GM12878 (cell line): ENCODE data around the gene DMAC2. TPM values are rescaled to one million over a fixed set of nuclear protein-coding genes. Genes with fewer than 3 reads are reported as not detected.

Source experiments
- ATAC-seq: fragments of 200-7000 bp; cut with Tn5 transposase; 3 replicates; pipeline ENCODE4 v1.9.1; 2020; ENCODE audit warnings: mild to moderate bottlenecking, moderate library complexity
- BruUV-seq: library from RNA; stranded (reverse); fragments of 400-500 nt; replicated peaks from 2 replicates; lab custom pipeline; 2021; lab: Mats Ljungman, UMichigan
- CTCF ChIA-PET: fragments of 300-600 bp; sonication (Branson Sonifier 250); formaldehyde crosslinking; extraction: SDS; loops from one replicate; lab custom pipeline; 2021; ENCODE audit warnings: inconsistent platforms; lab: Yijun Ruan, JAX
- POLR2A ChIA-PET: fragments of 350-600 bp; formaldehyde crosslinking; extraction: SDS; loops from one replicate; lab custom pipeline; 2021; ENCODE audit warnings: inconsistent platforms; lab: Charles Lee
- RAD21 ChIA-PET: fragments of 300-600 bp; sonication (Branson Sonifier 250); formaldehyde crosslinking; loops from one replicate; lab custom pipeline; 2023; ENCODE audit warnings: antibody characterized with exemption; ENCODE audit not compliant: unreplicated experiment; lab: Charles Lee
- SMC1A ChIA-PET: fragments of 300-600 bp; sonication (Branson Sonifier 250); formaldehyde crosslinking; loops from one replicate; lab custom pipeline; 2023; ENCODE audit not compliant: unreplicated experiment, uncharacterized antibody; lab: Charles Lee
- DNase-seq: peaks from one replicate; pipeline ENCODE4 v3.0.0-alpha.2; 2011; ENCODE audit warnings: low read depth, low spot score
- FAIRE-seq: peaks from 3 replicates; lab custom pipeline; 2011; peaks lifted over from hg19 to GRCh38; lab: Jason Lieb, UNC
- H2AFZ ChIP-seq: 2 replicates; pipeline ENCODE4 v1.6.0; 2011; ENCODE audit warnings: low read depth, low read length, control low read depth; ENCODE audit not compliant: control insufficient read depth
- H3K27ac ChIP-seq: 2 replicates; pipeline ENCODE4 v1.5.1; 2011; ENCODE audit warnings: control low read depth; ENCODE audit not compliant: control insufficient read depth, insufficient read depth
- H3K27me3 ChIP-seq, 2 experiments: replicated peaks in 1 of 2; 2 replicates each; pipeline versions ENCODE4 v1.6.0 to v1.6.1; 2011; ENCODE audit warnings: low read length in 1 of 2; ENCODE audit not compliant: control insufficient read depth in 2 of 2, insufficient read depth in 2 of 2
- H3K36me3 ChIP-seq, 2 experiments: 2 replicates each; pipeline ENCODE4 v1.5.1; 2011; ENCODE audit warnings: low read length in 1 of 2; ENCODE audit not compliant: control insufficient read depth in 2 of 2, insufficient read depth in 2 of 2
- H3K4me1 ChIP-seq: 2 replicates; pipeline ENCODE4 v1.6.1; 2011; ENCODE audit warnings: mild to moderate bottlenecking, low read length, moderate library complexity, mixed read lengths; ENCODE audit not compliant: control insufficient read depth, insufficient read depth
- H3K4me2 ChIP-seq: 2 replicates; pipeline ENCODE4 v1.6.0; 2011; ENCODE audit warnings: control low read depth; ENCODE audit not compliant: control insufficient read depth, insufficient read depth
- H3K4me3 ChIP-seq: fragments of 200-600 bp; sonication (generic); 2 replicates; pipeline ENCODE4 v1.5.1; 2016
- H3K79me2 ChIP-seq: 2 replicates; pipeline ENCODE4 v1.6.0; 2011; ENCODE audit warnings: low read length; ENCODE audit not compliant: control insufficient read depth, insufficient read depth
- H3K9ac ChIP-seq: 2 replicates; pipeline ENCODE4 v1.8.0; 2011; ENCODE audit warnings: low read length, control low read depth, mixed read lengths; ENCODE audit not compliant: control insufficient read depth, insufficient read depth
- H3K9me3 ChIP-seq: replicated peaks from 3 replicates; pipeline ENCODE4 v1.5.1; 2011; ENCODE audit warnings: mild to moderate bottlenecking, low read length; ENCODE audit not compliant: control insufficient read depth, insufficient read depth
- H4K20me1 ChIP-seq: 2 replicates; pipeline ENCODE4 v1.6.0; 2011; ENCODE audit not compliant: control insufficient read depth, insufficient read depth
- BACH1 ChIP-seq: fragments of 450-650 bp; IDR thresholded peaks from 2 replicates; pipeline ENCODE4 v1.6.1; 2017; ENCODE audit warnings: mild to moderate bottlenecking, borderline replicate concordance
- FOS ChIP-seq: IDR thresholded peaks from 3 replicates; pipeline ENCODE4 v1.6.1; 2011; ENCODE audit warnings: borderline replicate concordance; ENCODE audit not compliant: insufficient read length; ENCODE audit errors: extremely low read depth
- MLLT1 ChIP-seq: fragments of 450-650 bp; IDR thresholded peaks from 2 replicates; pipeline ENCODE4 v1.6.1; 2016; ENCODE audit warnings: mild to moderate bottlenecking
- POLR2A ChIP-seq: IDR thresholded peaks from 2 replicates; pipeline ENCODE4 v1.6.1; 2011; ENCODE audit warnings: low read depth, mild to moderate bottlenecking, low read length
- SIN3A ChIP-seq: IDR thresholded peaks from 2 replicates; pipeline ENCODE4 v1.6.1; 2012; ENCODE audit warnings: low read depth, low read length, improper control_type of control experiment
- SMARCA5 ChIP-seq: fragments of 450-650 bp; IDR thresholded peaks from 2 replicates; pipeline ENCODE4 v1.6.1; 2017; ENCODE audit warnings: mild to moderate bottlenecking
- WGBS: methylation state at CpG from one replicate; pipeline ENCODE4 v1.1.6; 2016; ENCODE audit warnings: low lambda C conversion rate; ENCODE audit not compliant: insufficient replicate concordance, insufficient coverage; ENCODE audit errors: missing lambda C conversion rate; 5-methylcytosine and 5-hydroxymethylcytosine counted together
- in situ Hi-C: fragments of 300-500 bp; cut with MboI; formaldehyde crosslinking; loops from 9 replicates; pipeline ENCODE4 v1.14.3; 2018; ENCODE audit warnings: mixed read lengths
- intact Hi-C: fragments of 100-400 bp; cut with micrococcal nuclease; formaldehyde crosslinking; loops from one replicate; pipeline ENCODE4 v1.14.2; 2022; ENCODE audit not compliant: unreplicated experiment
- polyA plus RNA-seq, 11 experiments: library from polyadenylated mRNA; depleted of rRNA in 4 of 11; unstranded in 6 of 11; stranded (reverse) in 5 of 11; fragments of >200 nt; fragmentation: Nextera tagmentation in 4 of 11; fragmentation: Illumina TruSeq in 1 of 11; extraction: Ambion mirVana in 4 of 11; extraction: Trizol in 1 of 11; gene quantifications; 1 replicate in 1 of 11; 2 replicates in 10 of 11; pipeline versions ENCODE4 v1.2.1 to v1.2.3, GENCODE V29; 2011 to 2016; ENCODE audit warnings: inconsistent platforms in 2 of 11, missing spikeins in 2 of 11, low read depth in 1 of 11
- total RNA-seq, 4 experiments: library from RNA; depleted of rRNA in 3 of 4; stranded (reverse); fragments of >200 nt in 3 of 4; fragmentation: Illumina TruSeq in 1 of 4; extraction: Trizol in 1 of 4; gene quantifications; 2 replicates each; pipeline versions ENCODE4 v1.2.1 to v1.2.3, GENCODE V29; 2013 to 2021

DMAC2 gene
- total and polyA plus RNA-seq, 10 of the 15 experiments (the other 5 are each of a cell fraction or from before 2014, with no cell fraction given), result 10.8 to 57.2 (median 42.7) TPM

GRCh38 chr19:41386442-41386841 lies 53.3 kb downstream of the DMAC2 start:
- no peak overlapping the region for H3K9ac ChIP-seq
- no peak for ATAC-seq
- CTCF ChIA-PET, result no interaction called here

More at GRCh38 chr19:41386442-41386841, 53.3 kb downstream of the DMAC2 start:
- SMC1A ChIA-PET, result no interaction called here
- no peaks in the 10 kb centered on the region for H4K20me1 ChIP-seq
- H2AFZ ChIP-seq, result no peak overlapping the region
- no peak overlapping the region for H3K4me3 ChIP-seq
- RAD21 ChIA-PET, result interaction anchor here (0.5 kb wide), 1 partner anchor 43 kb away, joined by 3 read pairs; no protein-coding TSS in a partner anchor
- no peak for FAIRE-seq
- in situ Hi-C loops, result no loop called here
- over 99% methylated on average over 13 of the region's 13 CpGs for WGBS
- no peaks in the 10 kb centered on the region for H3K9me3 ChIP-seq
- no TSS peak for BruUV-seq
- H3K36me3 ChIP-seq, result peaks cover 17 to 21% of the 10 kb centered on the region in 2 experiments; a peak in 3 of 4 replicates
- H3K27ac ChIP-seq, result no peak overlapping the region
- intact Hi-C loops, result no loop called here
- H3K27me3 ChIP-seq, result no peaks in the 10 kb centered on the region
- H3K4me2 ChIP-seq, result no peak overlapping the region
- POLR2A ChIA-PET, result no interaction called here
- TF ChIP-seq FOS (no peak), SIN3A (no peak), MLLT1 (no peak), POLR2A (peak; percentile 34; the same call in 1 of the 2 replicates), BACH1 (no peak), SMARCA5 (no peak)
- TF ChIP-seq, all 136 proteins: peak for 1
- Histone ChIP-seq H3K4me1 (peaks cover 6% of the 10 kb centered on the region; the same call in 1 of the 2 replicates), H3K79me2 (no peaks in the 10 kb centered on the region)
- DNase-seq, result no peak
